ENCODE results near the gene SCAF8.
"Not testable (repeated sequence)": the region's sequence is repeated elsewhere in the genome, so short reads cannot be mapped to it uniquely, and the experiment has no call there.

Gene SCAF8

GRCh38 chr6:154783229-154783628, 50.0 kb downstream of the SCAF8 start:
- DNase-seq: no peak

- no peak for DNase-seq
Observed at GRCh38 chr6:154785075-154785474, 51.9 kb downstream of the SCAF8 start.

GRCh38 chr6:154786144-154786868, 53.1 kb downstream of the SCAF8 start:
- no peak for DNase-seq

- no peak for DNase-seq
Observed at GRCh38 chr6:154791556-154792317, 58.5 kb downstream of the SCAF8 start.

GRCh38 chr6:154792325-154792724, 59.1 kb downstream of the SCAF8 start:
- DNase-seq: no peak

- no peak for DNase-seq
Observed at GRCh38 chr6:154792761-154793160, 59.5 kb downstream of the SCAF8 start.

- no peak for DNase-seq
Observed at GRCh38 chr6:154796484-154796883, 63.3 kb downstream of the SCAF8 start.

- no peak for DNase-seq
Observed at GRCh38 chr6:154797857-154798256, 64.6 kb downstream of the SCAF8 start.

GRCh38 chr6:154800338-154800737, 67.1 kb downstream of the SCAF8 start:
- DNase-seq: no peak

- no peak for DNase-seq
Observed at GRCh38 chr6:154805288-154805911, 72.2 kb downstream of the SCAF8 start.

GRCh38 chr6:154806804-154807203, 73.6 kb downstream of the SCAF8 start:
- DNase-seq: no peak

- not testable (repeated sequence) for DNase-seq
Observed at GRCh38 chr6:154811663-154812062, 78.4 kb downstream of the SCAF8 start.

- no peak for DNase-seq
Observed at GRCh38 chr6:154814063-154814462, 80.8 kb downstream of the SCAF8 start.

GRCh38 chr6:154815938-154816820, 83.0 kb downstream of the SCAF8 start:
- no peak for DNase-seq

- DNase-seq: no peak
Observed at GRCh38 chr6:154821099-154821498, 87.9 kb downstream of the SCAF8 start.

- no peak for DNase-seq
Observed at GRCh38 chr6:154821638-154822037, 88.4 kb downstream of the SCAF8 start.

- DNase-seq: no peak
Observed at GRCh38 chr6:154822947-154823558, 89.8 kb downstream of the SCAF8 start.

GRCh38 chr6:154824076-154824475, 90.9 kb downstream of the SCAF8 start:
- DNase-seq: no peak

GRCh38 chr6:154829970-154830369, 96.8 kb downstream of the SCAF8 start:
- no peak for DNase-seq

- DNase-seq: no peak
Observed at GRCh38 chr6:154830771-154831170, 97.6 kb downstream of the SCAF8 start.

GRCh38 chr6:154835307-154835706, 102.1 kb downstream of the SCAF8 start:
- no peak for DNase-seq

- no peak for DNase-seq
Observed at GRCh38 chr6:154839546-154839945, 106.3 kb downstream of the SCAF8 start.
